ENCODE measurements around the gene ALOX15.
"Not testable (repeated sequence)": the region's sequence is repeated elsewhere in the genome, so short reads cannot be mapped to it uniquely, and the experiment has no call there.

GRCh38 chr17:4624451-4624911, 17.0 kb downstream of the ALOX15 start:
- not testable (repeated sequence) for TF ChIP-seq POLR2A, CTCF (IDR thresholded peaks at IDR 0.05)
